GM21423 (cell line): Measurements from ENCODE around the gene KCNMA1.
"Not testable (repeated sequence)": the region's sequence is repeated elsewhere in the genome, so short reads cannot be mapped to it uniquely, and the experiment has no call there.

ENCODE experiments used
- ATAC-seq: cut with Tn5 transposase; IDR thresholded peaks from one replicate; pipeline ENCODE4 v1.9.1; 2021; ENCODE audit warnings: mild to moderate bottlenecking, moderate library complexity; ENCODE audit not compliant: unreplicated experiment

The KCNMA1 gene

GRCh38 chr10:77539147-77539935 lies 98.3 kb downstream of the KCNMA1 start:
- ATAC-seq, result no peak

- no peak for ATAC-seq
Measured at GRCh38 chr10:77537720-77538373, 99.8 kb downstream of the KCNMA1 start.

GRCh38 chr10:77537071-77537470 lies 100.5 kb downstream of the KCNMA1 start:
- ATAC-seq, result no peak

GRCh38 chr10:77533887-77534278 lies 103.7 kb downstream of the KCNMA1 start:
- no peak for ATAC-seq

- no peak for ATAC-seq
Measured at GRCh38 chr10:77533146-77533886, 104.3 kb downstream of the KCNMA1 start.

GRCh38 chr10:77532068-77532467 lies 105.5 kb downstream of the KCNMA1 start:
- no peak for ATAC-seq

GRCh38 chr10:77531441-77532001 lies 106.1 kb downstream of the KCNMA1 start:
- no peak for ATAC-seq

GRCh38 chr10:77530011-77530410 lies 107.6 kb downstream of the KCNMA1 start:
- no peak for ATAC-seq

- ATAC-seq, result no peak
Measured at GRCh38 chr10:77529050-77529576, 108.5 kb downstream of the KCNMA1 start.

- no peak for ATAC-seq
Measured at GRCh38 chr10:77527839-77528238, 109.8 kb downstream of the KCNMA1 start.

GRCh38 chr10:77526868-77527617 lies 110.6 kb downstream of the KCNMA1 start:
- no peak for ATAC-seq

GRCh38 chr10:77524281-77524711 lies 113.3 kb downstream of the KCNMA1 start:
- no peak for ATAC-seq

GRCh38 chr10:77522268-77522809 lies 115.3 kb downstream of the KCNMA1 start:
- no peak for ATAC-seq

GRCh38 chr10:77520995-77521394 lies 116.6 kb downstream of the KCNMA1 start:
- no peak for ATAC-seq

- ATAC-seq, result no peak
Measured at GRCh38 chr10:77520290-77520689, 117.3 kb downstream of the KCNMA1 start.

GRCh38 chr10:77519791-77520190 lies 117.8 kb downstream of the KCNMA1 start:
- not testable (repeated sequence) for ATAC-seq

GRCh38 chr10:77518910-77519274 lies 118.7 kb downstream of the KCNMA1 start:
- no peak for ATAC-seq

- no peak for ATAC-seq
Measured at GRCh38 chr10:77518241-77518909, 119.2 kb downstream of the KCNMA1 start.

- no peak for ATAC-seq
Measured at GRCh38 chr10:77516575-77516974, 121.0 kb downstream of the KCNMA1 start.

GRCh38 chr10:77514870-77515269 lies 122.7 kb downstream of the KCNMA1 start:
- ATAC-seq, result no peak
